T1000 (cell line): ENCODE results near the gene COX11.

ENCODE experiments used
- DNase-seq: peaks from one replicate; lab custom pipeline; 2025; ENCODE audit warnings: mixed read lengths; lab: John Stamatoyannopoulos, UW

Gene COX11

GRCh38 chr17:54967621-54968261 is 713 bp downstream of the COX11 start:
- DNase-seq, result no peak

GRCh38 chr17:54956791-54957190 is 11.7 kb downstream of the COX11 start:
- no peak for DNase-seq

- DNase-seq, result no peak
Observed at GRCh38 chr17:54951286-54951685, 17.2 kb downstream of the COX11 start.

GRCh38 chr17:54950116-54950515 is 18.3 kb downstream of the COX11 start:
- DNase-seq, result no peak

- DNase-seq, result peak; percentile 62
Observed at GRCh38 chr17:54948380-54948779, 20.1 kb downstream of the COX11 start.

- no peak for DNase-seq
Observed at GRCh38 chr17:54947396-54947795, 21.1 kb downstream of the COX11 start.

GRCh38 chr17:54945671-54946070 is 22.8 kb downstream of the COX11 start:
- no peak for DNase-seq

GRCh38 chr17:54945231-54945630 is 23.2 kb downstream of the COX11 start:
- DNase-seq, result no peak

GRCh38 chr17:54944796-54945195 is 23.7 kb downstream of the COX11 start:
- no peak for DNase-seq

- no peak for DNase-seq
Observed at GRCh38 chr17:54941285-54941684, 27.2 kb downstream of the COX11 start.

GRCh38 chr17:54937426-54937825 is 31.0 kb downstream of the COX11 start:
- no peak for DNase-seq

GRCh38 chr17:54937018-54937417 is 31.4 kb downstream of the COX11 start:
- DNase-seq, result no peak

- DNase-seq, result no peak
Observed at GRCh38 chr17:54935471-54935870, 33.0 kb downstream of the COX11 start.

- DNase-seq, result no peak
Observed at GRCh38 chr17:54933921-54934320, 34.5 kb downstream of the COX11 start.

- DNase-seq, result no peak
Observed at GRCh38 chr17:54932711-54933110, 35.7 kb downstream of the COX11 start.

GRCh38 chr17:54927525-54927924 is 40.9 kb downstream of the COX11 start:
- no peak for DNase-seq

- DNase-seq, result no peak
Observed at GRCh38 chr17:54924405-54924804, 44.0 kb downstream of the COX11 start.

GRCh38 chr17:54920819-54921218 is 47.6 kb downstream of the COX11 start:
- no peak for DNase-seq

- no peak for DNase-seq
Observed at GRCh38 chr17:54919425-54919824, 49.0 kb downstream of the COX11 start.

- no peak for DNase-seq
Observed at GRCh38 chr17:54916721-54917120, 51.7 kb downstream of the COX11 start.
